PC-9 (cell line): Measurements from ENCODE around the gene MAGEA12.
"Not testable (repeated sequence)": the region's sequence is repeated elsewhere in the genome, so short reads cannot be mapped to it uniquely, and the experiment has no call there.

Experiments used
- CTCF ChIP-seq: fragments of 200-600 bp; sonication (generic); conservative IDR thresholded peaks from 2 replicates; pipeline ENCODE4 v1.6.1; 2017; ENCODE audit warnings: mixed run types, antibody characterized with exemption, mild to moderate bottlenecking, moderate library complexity
- EZH2 ChIP-seq: fragments of 200-600 bp; sonication (generic); IDR thresholded peaks from 2 replicates; pipeline ENCODE4 v1.8.0; 2017; ENCODE audit warnings: antibody characterized with exemption, low read depth

GRCh38 chrX:152759544-152759943, 26.0 kb downstream of the MAGEA12 start:
- TF ChIP-seq CTCF, EZH2: not testable (repeated sequence)
